GM19239 (cell line): Measurements from ENCODE around the gene PDGFA.

Experiments used
- DNase-seq: peaks from one replicate; pipeline ENCODE4 v3.0.0; 2011; ENCODE audit warnings: low spot score; ENCODE audit not compliant: insufficient read length
- FAIRE-seq: peaks from 2 replicates; lab custom pipeline; 2011; peaks lifted over from hg19 to GRCh38; lab: Jason Lieb, UNC

PDGFA gene

DNA sequence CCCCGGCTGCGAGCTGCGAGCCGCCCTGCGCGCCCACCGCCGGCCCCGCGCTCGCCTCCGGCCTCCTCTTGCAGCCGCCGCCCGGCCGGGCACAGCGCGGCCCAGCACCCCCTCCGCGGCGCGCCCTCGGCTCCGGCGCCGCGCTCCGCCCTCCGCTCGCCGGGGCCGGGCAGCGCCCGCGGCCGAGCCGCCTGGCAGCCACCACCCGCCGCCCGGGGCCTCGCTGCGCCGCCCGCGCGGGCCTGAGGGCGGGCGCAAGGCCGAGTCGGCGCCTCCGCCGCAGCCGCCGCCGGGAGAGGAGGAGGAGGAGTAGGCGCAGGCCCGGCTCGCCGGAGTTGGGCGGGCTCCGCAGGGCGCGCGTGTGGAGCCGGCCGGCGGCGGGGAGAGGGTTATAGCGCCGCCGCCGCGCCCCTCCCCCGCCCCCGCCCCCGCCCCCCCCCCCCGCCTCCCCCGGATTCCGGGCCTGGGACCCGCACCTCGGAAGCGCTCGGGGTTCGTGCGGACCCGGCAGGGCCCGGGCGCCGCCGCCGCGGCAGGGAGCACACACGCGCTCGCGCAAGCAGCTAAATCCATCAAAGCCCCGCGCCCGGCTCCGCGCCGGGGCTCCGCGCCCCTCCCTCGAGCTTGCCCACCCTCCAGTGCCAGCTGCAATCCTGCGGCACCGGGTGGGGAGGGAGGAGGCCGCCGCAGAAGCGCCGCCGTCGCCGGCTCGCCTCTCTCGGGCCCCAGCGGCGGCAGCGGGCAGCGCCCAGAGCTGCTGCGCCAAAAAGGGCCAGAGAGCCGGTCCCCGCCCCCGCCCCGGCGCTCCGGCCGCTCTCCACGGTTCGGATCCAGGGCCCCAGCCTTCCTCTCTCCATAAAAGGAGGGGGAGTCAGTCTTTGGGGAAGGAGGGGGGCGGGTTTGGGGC lies at the start of gene PDGFA:
Gene PDGFA, minus strand, starts transcription at position 363 of the 907 bp plus-strand sequence. CDS start 845 bp downstream, outside the sequence.
- DNase-seq = peak; percentile 63
- FAIRE-seq = no peak

DNA sequence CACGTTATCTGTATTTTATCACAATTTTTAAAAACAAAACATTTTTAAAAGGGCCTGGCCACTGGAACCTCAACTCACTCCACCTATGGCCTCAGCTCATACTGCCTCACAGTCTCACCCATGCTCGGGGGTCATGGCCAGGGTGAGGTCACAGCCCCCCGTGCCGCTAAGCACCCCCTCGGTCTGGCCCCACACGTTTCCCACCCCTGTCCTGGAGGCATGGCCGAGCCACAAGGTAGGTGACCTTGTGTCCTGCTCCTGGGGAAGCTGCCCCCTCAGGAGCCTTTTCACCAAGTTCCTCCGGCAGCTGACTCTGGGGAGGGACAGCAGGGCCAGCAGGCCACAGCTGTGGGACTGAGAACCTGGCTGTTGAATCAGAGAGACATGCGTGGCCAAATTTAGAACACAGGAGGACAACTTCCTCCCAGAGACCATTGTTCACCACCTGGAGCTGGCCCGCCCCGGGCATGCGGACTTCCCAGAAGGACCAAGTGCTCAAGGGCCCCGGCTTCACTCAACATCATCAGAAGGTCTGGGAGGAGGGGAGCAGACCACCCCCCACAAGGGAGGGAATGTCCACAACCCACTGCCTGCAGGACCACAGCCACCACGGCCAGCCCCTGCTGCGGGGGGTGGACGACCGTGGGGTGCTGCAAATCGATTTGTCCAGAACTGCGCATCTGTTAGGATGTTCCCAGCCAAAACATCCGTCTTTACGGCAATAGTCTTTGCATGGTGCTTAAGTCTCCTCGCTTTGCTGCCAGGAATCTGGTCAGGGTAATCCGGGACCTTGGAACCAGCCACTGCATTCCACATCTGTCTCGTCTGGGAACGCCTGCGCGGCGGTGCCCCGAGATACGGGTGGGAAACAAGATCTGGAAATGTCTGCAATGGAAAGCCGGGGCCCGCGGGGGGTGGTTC lies 48.6 kb upstream of the PDGFA start:
- FAIRE-seq = no peak
- DNase-seq = no peak

DNA sequence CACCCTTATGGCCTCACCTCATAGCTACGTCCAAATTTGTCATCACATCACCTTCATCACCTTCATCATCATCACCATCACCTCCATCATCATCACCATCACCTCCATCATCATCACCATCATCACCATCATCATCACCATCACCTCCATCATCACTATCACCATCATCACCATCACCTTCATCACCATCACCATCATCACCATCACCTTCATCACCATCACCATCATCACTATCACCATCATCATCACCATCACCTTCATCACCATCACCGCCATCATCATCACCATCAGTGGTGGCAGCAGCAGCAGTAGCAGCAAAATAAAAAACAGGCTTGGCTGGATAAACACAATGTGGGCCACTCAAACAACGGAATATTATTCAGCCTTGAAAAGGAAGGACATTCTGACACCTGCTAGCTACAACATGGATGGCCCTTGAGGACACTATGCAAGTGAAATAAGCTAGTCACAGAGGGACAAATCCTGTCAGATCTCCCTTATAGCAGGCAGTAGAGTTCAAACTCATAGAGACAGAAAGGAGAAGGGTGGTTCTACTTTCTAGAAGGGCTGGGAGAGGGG lies 47.7 kb upstream of the PDGFA start:
- FAIRE-seq = no peak

DNA sequence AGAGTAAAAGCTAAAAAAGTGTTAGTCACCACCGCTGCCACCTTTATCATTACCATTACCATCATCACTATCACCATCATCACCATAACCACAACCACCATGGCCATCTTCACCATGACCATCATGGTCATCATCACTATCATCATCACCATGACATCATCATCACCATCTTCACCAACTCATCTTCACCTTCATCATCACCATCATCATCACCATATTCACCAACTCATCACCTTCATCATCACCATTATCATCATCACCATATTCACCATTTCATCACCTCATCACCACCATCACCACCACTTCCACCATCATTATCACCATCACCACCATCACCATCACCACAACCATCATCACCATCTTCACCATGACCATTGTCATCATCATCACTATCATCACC lies 46.5 kb upstream of the PDGFA start:
- no peak for FAIRE-seq

More for the DNA sequence above, 47.7 kb upstream of the PDGFA start:
- no peak for DNase-seq

DNA sequence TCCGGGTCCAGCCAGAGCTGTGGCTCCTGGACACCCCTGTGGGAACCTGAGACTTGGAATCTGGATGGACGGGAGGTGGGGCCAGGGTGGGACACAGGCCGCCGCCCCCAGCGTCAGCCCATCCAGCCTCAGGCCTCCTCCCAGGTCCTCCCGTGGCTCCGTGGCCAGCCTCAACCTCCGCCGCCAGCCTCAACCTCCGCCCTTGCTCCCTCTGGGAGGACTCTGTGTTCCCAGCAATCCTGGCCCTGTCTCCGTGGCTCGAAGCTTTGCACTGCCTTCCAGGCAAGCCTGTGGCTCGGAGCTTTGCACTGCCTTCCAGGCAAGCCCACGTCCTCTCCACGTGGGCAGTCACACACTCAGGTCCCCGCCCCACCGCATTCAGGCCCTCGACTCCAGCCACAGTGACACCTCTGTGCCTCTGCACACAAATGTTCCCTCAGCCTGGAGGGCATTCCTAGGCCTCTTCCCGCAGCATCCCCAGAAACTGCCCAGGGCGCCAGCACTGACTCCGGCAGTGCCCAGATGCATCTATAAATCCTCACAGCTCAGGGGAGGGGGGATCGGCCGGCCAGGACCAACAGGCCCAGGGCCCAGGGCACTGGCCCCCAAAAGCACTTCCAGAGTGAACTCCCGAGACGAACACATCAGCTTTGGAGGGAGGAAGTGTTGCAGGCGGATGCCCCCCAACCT lies 44.7 kb upstream of the PDGFA start:
- DNase-seq (no peak), FAIRE-seq (no peak)

More for the DNA sequence above, 46.5 kb upstream of the PDGFA start:
- DNase-seq = no peak

DNA sequence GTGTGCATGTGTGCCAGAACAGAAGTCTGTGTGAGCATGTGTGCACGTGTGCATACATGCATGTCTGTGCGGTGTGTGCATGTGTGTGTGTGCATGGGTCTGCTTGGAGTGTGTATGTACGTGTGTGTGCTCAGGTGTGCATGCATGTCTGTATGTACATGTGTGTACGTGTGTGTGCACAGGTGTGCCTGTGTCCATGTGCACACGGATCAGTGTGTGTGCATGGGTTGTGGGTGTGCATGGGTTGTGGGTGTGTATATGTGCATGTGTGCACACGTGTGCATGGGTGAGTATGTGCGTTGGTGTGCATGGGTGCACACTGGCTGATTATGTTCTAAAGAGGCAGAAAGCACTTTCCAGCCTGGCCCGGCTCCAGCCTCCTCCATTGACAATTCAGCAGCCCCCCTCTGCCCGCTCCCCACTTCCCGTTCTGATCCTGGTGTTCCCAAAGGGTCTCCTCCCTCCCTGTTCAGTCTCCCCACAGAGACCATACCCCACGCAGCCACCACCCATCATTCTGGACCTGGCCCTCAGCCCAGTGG lies 44.1 kb upstream of the PDGFA start:
- DNase-seq (no peak), FAIRE-seq (no peak)

DNA sequence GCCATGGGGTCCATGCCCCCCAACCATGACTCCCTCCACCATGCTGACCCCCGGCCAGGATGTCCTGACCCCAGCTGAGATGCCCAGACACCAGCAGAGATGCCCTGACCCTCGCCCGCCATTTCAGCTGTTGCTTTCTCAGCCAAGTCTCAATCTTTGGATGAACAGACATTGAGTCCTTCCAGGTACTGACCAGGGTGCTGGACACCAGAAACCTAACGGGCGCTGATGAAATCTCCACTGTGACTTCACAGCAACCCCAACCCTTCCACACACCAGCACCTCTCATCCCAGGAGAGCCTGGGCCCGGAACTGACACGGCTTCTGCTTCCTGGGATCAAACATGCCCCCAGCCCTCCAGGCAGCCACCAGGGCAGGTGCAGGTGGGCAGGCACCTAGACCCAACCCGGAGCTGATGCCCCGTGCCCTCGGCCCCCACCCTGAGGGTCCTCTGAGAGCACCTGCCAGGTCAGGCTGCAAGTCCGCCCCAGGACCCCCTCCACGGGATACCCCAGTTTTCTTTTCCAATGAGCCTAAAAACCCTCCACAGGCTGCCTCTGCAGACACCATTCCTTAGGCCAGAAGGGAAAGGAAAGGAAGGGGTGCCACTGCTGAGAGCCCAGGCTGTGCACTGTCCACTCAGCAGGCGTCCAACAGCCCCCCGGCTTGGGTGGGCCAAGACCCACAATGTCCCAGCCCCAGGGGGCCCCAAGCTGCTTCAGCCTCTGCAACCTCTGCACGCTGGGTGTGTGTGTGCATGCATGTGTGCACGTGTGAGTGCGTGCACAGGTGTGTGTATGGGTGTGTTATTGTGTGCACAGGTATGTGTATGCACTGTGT lies 43.4 kb upstream of the PDGFA start:
- no peak for FAIRE-seq

DNA sequence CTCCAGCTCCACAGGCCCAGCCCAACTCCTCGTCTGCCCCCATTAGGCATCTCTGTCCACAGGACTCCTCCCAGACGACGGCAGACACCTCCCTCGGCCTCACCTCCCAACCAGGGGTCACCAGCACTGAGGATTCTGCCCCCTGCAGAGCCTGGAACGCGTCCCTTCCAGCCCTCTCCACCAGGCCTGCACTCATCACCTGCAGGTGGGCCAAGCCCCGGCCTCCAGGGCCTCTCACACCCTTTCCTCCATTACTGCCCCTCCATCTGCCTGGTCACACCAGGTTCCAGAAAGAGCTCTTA lies 42.7 kb upstream of the PDGFA start:
- DNase-seq = no peak
- no peak for FAIRE-seq

More for the DNA sequence above, 43.4 kb upstream of the PDGFA start:
- no peak for DNase-seq

DNA sequence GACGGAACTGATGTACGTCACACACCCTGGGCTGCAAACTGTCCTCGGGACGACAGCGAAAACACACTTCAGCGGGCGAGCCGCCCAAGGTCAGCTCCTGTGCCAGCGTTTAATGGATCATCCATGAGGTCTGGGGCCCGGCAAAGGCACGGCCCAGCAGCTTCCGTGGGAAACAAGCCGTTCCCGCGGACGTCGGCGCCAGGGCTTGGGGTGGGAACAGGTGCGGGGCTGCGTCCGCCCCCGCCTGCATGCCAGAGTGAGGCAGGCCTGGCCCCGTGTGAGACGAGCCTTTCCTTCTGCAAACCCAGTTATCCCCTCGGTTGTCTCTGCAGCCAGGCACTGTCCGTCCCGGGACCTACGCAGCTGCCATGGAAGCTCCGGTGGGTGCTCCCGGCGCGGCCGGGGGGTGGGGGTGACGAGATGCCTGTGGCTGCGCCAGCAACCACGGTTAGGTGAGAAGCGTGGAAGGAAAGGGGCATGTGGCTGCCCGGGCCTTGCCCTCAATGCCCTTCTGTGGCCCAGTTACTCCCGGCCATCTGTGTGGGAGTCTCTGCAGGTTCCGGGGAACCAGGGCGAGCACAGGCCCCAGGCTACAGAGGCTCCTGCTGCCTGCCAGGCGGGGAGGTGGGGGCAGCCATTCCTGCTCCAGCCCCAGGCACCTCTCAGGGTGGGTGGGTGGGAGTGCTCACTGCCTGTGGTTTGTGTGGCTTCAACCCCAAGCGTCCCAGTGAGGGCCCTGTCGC lies 42.2 kb upstream of the PDGFA start:
- FAIRE-seq (no peak), DNase-seq (no peak)

DNA sequence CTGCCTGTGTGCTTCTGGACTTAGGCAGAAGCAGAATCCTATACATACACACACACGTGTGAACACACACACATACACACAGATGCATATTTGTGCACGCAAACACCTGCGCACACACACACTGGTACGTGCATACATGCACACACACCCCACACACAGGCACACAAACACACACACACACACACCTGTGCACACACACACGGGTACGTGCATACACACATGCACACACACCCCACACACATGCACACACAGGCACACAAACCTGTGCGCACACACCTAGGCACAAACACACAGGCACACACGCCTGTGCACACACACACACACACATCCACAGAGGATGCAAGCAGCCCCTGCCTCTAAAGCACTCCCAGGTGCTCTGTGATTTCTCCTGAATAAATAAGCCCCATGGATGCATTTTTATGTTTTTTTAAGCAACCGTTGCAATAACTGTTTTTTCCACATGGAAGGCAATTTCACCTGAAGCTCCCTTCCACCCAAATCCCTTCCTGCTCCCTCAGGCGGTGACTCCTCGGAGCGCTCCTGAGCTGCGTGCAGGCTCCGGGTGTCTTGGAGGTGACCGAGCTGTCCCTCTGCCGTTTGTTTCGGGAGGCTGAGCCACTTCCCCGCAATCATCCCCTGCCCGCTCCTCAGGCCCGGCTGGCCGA lies 41.5 kb upstream of the PDGFA start:
- no peak for DNase-seq
- FAIRE-seq = no peak

DNA sequence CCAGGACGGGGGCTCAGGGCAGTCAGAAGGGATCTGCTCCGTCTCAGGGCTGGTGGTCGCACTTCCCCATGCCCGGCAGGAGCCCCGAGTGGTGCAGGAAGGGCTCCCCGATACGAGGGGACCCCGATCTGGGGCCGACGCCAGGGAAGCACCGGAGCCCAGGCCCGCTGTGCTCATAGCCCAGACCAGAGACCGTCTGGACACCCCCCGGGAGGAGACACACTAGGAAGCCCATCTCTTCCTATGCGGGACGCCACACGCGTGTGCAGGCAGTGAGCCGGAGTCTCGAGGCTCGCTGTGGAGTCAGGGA lies 39.7 kb upstream of the PDGFA start:
- DNase-seq (no peak), FAIRE-seq (no peak)

DNA sequence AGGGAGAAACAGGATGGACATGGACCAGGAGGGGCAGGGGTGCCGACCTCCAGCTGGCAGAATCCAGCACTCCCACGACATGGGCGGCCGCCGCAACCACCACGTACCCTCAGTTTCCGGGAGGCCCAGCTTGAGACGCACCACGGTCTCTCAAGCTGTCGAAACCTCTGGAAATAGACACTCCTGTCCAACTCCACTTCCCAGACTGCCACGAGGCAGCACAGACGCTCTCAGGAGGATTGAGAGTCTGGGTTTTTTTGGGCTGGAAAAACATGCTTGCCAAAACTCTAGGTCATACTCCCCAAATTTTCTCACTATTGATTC lies 37.9 kb upstream of the PDGFA start:
- FAIRE-seq = no peak
- DNase-seq = no peak

DNA sequence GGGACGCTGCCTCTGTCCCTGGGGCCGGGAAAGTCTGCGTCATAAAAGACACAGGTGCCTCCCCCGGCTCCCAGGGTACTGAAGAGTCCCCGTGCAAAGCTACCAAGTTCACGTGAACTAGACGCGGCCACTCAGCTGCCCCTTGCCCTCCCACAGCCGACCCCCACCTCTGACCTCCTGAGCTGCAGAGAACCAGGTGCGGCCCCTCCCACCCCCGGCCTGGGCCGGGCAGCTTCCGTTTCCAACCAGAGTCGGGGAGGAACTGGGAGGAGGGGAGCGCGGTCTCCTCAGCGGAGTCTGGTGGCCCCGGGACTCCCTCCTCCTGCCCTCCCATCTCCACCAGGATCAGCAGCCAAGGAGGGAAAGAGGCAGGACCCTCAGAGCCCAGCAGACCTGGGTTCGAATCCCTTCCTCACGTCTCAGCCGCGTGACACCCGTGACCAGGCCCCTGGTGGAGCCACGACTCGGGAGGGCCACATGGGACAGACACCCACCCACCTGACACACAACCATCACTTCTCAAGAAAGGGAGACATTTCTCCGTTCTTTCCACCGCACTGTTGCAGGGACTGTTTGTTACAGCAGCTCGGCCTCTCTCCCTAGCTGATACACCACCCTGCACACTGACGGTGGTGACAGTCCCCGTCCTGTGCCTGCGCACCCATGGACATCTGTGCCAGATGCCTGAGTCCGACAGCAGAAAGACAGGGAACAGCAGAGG lies 37.4 kb upstream of the PDGFA start:
- DNase-seq (no peak), FAIRE-seq (no peak)

DNA sequence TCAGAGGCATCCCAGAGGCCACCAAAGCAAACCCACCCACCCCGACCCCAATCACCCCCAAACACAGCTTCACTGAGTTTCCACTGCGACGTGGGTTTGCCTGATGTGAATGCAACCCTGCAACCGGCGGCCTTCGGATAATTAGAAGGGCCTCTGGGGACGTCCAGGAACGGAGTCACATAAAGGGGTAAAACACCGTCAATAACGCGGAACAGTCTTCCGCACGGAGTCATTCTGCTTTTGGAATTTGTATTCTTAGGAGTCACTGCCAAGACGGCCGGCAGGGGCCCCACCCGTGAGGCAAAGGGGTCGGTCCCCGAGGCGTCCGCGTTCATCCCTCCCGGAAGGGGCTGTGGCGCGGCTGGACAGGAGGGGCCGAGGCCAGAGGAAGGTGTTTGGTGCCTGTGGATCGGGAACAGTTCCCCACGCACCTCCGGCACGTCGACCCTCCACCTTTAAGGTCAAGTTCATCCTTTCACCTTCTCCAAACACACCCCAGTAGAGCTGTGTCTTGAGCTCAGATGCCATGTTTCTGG lies 36.7 kb upstream of the PDGFA start:
- FAIRE-seq (no peak), DNase-seq (no peak)

DNA sequence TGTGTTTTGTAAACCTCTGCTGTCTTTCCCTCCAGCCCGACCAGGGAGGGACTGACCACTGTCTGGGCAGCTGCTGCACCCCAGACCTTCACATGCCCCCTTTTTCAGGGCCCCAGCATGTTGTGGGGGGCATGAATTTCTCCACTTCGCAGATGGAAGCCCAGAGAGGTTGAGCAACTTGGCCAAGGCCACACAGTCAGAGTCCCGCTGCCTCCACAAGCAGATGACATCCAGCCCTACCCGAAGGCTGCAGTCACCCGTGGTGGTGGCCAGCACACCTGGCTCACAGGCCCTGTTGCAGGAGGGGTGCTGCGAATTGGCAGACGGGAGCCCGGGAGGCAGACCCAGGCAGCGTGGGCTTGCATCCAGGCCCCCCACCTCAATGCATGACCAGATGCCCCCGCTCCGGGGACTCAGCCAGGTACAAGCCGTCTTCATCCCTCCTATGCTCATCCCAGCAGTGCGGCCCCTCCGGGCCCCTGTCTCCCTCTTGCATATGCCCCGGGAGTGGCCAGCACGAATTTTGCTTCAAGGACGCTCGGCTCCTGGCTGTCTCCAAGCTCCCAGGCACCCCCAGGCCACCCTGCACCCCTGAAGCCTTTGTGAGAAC lies 36.0 kb upstream of the PDGFA start:
- FAIRE-seq (no peak), DNase-seq (no peak)

DNA sequence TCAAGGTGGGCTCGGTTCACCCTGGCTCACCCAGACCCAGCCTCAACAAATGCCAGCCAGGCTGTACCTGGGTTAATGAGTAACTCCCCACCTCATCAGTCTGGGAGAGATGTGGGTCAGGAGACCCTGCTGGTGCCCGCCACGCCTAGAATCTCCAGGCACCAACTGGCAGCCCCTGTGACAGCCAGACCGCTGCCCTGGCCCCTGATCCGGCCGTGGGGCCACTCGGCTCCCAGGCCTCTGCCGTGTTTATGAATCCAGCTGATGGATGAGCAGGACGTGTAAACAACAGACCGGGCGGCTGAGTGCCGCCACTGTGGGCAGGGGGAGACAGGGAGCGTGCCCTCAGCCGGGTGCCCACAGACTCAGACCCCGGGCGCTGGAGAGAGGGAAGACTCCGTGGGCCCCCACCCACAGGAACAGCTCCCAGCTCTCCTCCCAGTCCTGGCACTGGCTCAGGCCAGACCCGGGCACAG lies 34.0 kb upstream of the PDGFA start:
- FAIRE-seq = no peak
- no peak for DNase-seq
